ENCODE measurements around the gene GABRR1.

The GABRR1 gene

DNA sequence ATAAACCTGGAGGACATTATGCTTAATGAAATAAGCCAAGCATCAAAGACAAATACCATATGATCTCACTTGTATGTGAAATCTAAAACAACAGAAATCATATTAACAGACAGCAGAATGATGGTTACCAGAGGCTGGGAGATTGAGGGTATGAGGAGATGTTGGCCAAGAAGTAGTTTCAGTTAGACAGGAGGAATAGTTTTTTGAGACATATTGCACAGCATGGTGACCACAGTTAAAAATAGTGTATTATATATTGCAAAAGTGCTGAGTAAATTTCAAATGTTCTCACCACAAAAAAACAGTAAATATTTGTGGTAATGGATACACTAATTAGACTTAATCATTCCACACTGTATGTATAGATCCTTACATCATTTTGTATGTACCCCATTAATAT, 1.8 kb downstream of the GABRR1 start:
- no peak for DNase-seq (ENCODE audit: low spot score)

DNA sequence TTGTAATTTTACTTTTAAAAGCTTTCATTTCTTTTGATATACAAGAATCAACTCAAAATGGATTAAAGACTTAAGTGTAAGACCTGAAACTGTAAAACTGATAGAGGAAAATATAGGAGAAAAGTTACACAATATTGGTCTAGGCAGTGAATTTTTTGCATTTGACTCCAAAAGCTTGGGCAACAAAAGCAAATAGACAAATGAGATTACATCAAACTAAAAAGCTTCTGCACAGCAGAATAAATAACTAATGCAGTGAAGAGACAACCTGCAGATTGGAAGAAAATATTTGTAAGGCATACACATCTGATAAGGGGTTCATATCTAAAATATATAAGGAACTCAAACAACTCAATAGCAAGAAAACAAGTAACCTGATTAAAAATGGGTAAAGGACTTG, 3.0 kb downstream of the GABRR1 start:
- no peak for DNase-seq (ENCODE audit: low spot score)

DNA sequence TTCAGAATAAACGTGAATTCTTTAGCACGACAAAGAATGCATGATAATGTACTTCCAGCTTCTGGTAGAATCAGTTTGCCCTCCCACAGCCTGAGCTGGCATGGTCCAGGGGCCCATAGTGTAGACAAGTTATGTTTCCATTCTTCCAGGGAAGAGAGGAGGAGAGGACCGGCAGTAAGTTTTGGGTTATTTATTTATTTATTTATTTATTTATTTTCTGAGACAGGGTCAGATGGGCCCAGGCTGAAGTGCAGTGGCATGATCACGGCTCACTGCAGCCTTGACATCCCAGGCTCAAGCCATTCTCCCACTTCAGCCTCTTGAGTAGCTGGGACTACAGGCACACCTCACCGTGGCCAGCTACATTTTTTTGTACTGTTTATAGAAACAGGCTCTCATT, 4.7 kb downstream of the GABRR1 start:
- no peak for DNase-seq (ENCODE audit: low spot score)

DNA sequence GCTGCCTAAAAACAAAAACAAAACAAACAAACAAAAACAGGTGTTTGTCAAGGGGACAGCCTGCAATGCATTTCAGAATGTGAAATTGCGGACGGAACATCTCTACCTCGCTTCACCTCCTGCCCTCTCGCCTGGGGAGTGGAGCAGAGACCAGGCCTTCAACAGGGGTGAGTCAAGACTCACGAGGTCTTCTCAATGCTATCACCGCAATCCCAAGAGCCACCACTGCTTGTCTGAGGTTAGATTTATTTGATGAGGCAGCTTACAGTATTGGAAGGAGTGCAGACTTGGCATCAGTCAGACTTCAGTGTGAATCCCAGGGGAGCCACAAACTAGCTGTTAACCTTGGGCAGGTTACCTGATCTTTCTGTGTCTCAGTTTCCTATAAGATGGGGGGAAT, 7.7 kb downstream of the GABRR1 start:
- no peak for DNase-seq (ENCODE audit: low spot score)

DNA sequence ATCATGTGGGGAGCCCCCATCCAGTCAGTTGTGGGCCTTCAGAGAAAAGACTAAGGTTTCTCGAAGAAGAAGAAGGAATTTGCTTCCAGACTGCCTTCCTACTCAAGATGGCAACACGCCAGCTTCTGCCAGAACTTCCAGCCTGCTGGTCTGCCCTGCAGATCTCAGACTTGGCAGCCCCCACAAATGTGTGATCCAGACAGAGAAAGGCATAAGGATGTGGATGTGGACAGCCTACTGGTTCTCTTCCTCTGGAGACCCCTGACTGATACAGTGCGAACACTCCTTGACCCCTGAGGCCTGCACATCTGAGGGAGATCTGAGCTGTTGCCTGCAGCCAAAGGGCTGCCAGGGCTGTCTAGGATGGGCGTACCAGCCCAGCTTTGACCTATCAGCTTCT, 8.6 kb downstream of the GABRR1 start:
- DNase-seq (ENCODE audit: low spot score), result no peak

DNA sequence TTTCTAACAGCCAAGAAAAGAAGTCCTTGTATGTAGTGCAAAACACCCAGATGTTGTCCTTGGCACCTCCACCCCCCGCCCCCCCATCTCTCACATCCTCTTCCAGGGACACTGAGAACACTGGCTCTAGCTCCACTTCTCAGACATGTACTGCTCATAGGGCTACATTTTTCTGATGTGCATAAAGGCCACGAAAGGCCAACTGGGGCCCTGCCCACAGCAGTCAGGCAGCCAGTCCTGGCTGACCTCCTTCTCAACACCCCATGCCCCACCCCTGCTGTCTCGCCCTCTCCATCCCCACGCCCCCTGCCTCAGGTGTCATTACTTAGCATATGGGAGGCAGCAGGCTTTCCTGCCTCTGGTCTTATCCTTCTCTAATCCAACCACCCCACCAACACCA, 11.3 kb downstream of the GABRR1 start:
- no peak for DNase-seq (ENCODE audit: low spot score)

DNA sequence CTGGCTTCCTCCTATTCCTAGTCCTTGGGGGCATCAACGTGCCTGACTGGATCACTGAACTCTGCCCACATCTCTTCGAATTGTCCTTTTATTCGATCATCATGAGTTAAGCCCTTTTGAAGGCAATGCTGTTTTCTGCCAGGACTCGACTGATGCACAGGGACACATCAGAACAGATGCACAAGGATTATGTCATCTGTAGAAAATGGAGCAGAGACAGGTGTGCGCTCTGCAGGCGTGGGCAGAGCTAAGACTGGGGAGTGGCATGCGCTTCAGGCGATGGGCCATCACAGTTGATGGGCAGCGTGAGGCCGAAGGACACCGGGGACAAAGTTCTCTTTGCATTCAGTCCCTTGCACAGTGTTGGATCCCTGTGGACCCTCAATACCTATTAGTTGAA, 13.1 kb downstream of the GABRR1 start:
- DNase-seq (ENCODE audit: low spot score), result no peak

DNA sequence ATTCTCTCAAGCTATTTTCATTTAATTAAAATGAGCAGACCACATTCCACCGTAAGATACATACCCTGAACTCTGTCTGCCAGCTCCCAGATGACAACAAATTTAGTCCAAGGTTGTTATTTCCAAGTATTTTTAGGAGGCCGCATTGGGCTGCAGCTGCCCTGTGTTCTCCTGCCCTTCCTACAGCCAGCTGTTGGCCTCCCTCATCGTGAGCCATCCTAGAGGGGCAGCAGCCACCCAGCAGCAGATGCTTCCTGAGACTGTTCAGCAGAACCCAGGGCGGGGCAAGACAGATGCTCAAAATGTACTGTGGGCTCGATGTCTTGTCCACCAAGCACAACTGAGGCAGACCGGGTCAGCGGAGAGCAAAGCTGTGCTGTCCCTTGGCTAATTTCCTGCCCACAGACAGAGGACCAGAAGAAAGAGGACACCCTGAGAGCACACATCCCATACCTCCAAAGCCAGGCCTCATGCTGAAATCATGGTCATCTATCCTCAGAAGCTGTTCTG, 16.4 kb downstream of the GABRR1 start:
- DNase-seq (ENCODE audit: low spot score), result no peak

DNA sequence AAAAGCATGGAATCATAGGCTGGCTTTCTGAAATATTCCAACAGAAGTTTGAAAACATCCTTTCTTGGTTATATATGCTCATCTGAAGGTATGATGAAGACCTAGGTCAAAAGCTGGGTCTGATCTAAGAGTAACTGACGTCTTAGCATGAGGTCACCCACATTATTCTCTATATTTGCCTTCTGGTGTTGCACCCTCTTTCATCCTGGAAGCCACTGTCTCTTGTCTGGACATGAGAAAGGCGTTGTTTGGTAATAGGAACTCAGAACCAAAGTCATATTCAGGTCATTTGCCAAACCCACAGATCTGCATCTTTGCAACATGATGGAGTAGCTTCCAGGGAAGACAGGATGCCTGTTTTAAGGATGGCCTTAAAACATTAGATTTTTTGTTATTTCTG, 17.6 kb downstream of the GABRR1 start:
- DNase-seq (ENCODE audit: low spot score), result no peak

DNA sequence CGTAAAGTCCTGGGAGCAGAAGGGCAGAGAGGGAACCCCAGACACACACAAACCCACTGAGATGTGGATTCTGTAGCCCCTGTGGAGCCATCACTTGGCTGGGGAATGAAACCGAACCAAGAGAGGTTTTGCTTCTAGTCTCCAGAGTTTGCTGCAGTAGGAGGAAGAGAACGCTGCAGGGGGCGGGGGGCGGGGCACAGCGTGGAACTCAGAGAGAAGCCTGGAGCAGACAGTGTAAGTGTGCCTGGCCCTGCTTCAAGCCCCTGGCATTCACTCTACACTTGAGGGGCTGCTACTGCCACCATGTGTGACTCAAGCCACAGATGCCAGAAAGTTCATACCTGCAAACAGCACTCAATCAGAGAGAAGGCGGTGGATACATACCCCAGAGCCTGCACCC, 18.9 kb downstream of the GABRR1 start:
- DNase-seq (ENCODE audit: low spot score), result no peak

DNA sequence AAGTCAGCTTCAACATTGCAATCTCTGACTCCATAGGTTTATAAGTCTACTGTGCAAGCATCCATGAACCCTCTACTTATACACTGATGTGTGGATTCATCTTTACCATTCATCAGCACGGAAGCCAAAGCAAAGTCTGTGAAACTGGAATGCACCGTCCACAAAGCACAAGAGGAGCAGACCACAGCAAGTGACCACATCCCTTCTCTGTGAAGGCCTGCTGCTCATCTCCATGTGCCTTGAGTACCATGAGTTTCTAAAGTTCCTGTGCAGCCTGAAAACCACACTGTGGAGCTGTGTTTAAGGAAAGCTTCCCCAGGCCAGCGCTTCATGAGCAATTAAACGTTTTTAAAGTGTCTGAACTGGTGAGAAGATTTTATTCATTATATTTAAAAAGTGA, 20.0 kb downstream of the GABRR1 start:
- no peak for DNase-seq (ENCODE audit: low spot score)

DNA sequence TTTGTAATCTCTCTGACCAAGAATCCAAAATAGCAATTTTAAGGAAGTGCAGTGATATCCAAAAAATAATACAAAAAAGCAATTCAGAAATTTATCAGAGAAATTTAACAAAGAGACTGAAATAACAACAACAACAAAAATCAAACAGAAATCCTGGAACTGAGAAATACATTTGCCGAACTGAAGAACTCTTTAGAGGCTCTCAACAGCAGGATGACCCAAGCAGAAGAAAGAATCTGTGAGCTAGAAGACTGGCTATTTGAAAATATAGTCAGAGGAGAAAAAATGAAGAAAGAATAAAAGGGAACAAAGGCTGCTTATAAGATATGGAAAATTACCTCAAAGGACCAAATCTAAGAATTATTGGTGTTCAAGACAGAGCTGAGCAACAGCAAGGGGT, 22.6 kb downstream of the GABRR1 start:
- no peak for DNase-seq (ENCODE audit: low spot score)

DNA sequence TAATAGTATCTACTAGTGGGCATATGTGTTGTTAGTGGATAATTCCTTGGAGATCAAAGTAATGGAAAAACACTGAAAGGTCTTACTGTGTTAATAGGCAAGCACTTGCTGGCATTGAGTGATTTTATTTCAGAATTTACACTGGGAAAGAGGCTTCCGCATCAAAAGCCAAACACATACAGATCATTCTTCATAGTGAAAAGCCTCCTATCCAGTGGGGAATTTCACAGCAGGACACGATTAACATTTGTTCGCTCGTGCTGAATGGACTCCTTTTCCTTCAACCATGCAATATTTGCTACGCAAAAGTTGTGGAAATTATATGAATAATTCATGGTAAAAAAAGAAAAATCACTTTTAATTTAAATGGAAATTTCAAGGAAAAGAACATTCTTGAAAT, 26.4 kb downstream of the GABRR1 start:
- no peak for DNase-seq (ENCODE audit: low spot score)

DNA sequence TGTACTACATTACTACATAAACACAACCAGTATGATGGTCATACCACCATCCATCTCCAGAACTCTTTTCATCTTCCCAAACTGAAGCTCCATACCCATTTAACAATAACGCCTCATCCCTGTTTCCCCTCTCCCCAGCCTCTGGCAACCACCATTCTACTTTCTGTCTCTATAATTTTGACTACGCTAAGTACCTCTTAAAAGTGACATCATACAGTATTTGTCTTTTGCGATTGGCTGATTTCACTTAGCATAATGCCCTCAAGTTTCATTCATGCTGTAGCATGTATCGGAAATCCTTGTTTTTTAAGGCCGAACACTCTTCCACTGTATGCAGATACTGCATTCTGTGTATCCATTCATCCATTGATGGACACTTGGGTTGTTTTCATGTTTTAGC, 29.7 kb downstream of the GABRR1 start:
- DNase-seq (ENCODE audit: low spot score), result no peak

DNA sequence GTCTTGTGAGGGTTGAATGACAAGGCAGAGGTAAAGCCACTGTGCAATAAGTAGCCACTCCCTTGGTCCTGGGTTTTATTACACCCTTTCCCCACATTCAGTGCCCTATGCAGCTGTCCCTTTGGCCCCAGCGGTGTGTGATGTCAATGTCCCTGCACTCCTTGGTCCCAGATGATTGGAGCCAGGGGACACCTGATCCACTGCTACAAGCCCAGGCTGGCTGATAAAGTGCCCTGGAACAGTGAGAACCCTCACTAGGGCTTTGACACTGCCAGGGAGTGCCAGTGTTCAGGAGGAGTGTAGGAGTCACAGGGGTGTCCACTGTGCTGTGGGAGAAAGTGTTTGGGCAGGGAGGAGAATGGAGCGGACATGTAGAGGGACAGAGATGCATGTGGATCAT, 30.4 kb downstream of the GABRR1 start:
- no peak for DNase-seq (ENCODE audit: low spot score)

DNA sequence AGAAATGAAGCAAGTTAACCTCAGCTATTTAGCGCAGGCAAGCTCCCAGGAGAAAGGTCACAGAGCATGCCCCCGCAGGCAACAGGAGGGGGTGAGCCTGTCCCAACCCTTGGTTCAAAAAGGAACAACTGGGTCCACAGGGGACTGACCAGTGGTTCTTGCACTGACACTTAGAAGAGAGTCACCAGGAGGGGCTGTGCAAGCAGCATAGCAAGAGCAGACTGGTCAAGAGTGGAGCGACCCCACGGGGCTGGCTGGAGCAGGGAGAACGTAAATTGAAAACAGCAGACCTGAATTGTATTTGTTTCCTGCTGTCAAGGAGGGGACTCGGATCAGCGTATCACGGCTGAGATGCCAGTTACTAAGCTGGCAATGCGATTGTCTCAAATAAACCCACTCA, 32.8 kb downstream of the GABRR1 start:
- no peak for DNase-seq (ENCODE audit: low spot score)

DNA sequence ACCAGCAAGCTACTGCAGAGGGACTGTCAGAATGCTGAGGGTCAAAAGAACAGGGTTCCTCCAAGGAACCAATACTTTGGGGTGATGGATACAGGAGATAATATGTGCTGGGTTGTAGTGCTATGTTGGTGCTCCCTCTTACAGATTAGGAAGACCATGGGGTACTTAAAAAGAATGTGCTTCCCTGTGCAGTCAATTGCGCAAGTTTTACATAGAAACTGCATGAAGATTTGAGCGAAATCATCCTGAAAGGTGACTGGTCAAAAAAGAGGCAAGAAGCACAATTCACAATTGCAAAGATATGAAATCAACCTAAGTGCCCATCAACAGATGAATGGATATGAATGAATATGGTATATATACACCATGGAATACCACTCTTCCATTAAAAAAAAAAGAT, 33.9 kb downstream of the GABRR1 start:
- DNase-seq (ENCODE audit: low spot score), result no peak

DNA sequence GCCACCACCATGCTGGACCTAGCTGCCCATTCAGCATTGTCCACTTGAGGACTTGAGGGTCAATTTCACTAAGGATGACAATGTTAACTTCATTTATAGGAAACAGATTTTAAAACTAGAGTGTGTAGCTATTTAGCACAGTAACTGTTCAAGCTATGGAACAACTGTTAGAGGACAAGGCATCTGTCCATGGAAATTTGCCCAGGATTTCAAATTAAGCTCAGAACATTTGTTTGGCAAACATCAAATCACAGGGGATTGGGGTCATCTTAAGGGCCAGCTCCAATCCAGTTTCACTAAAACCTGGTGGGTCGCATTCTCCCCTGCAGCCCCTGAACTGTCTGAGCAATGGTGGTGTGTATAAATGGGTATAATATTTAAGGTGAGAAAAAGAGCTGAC, 36.2 kb downstream of the GABRR1 start:
- no peak for DNase-seq (ENCODE audit: low spot score)

DNA sequence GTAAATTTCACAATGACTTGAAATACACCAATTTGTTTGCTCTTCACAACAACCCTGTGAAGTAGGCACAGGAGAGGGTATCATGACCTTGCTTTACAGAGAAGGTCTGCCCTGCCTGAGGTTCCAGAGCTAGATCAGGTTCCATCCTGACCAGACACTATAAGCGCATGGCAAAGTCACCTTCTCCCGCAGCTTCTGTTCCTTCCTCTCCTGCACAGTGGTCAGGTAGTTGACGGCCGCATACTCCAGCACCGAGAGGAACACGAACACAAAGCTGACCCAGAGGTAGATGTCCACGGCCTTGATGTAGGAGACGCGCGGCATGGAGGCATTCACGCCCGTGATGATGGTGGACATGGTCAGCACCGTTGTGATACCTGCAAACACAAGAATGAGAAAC, 37.0 kb downstream of the GABRR1 start:
- no peak for DNase-seq (ENCODE audit: low spot score)

DNA sequence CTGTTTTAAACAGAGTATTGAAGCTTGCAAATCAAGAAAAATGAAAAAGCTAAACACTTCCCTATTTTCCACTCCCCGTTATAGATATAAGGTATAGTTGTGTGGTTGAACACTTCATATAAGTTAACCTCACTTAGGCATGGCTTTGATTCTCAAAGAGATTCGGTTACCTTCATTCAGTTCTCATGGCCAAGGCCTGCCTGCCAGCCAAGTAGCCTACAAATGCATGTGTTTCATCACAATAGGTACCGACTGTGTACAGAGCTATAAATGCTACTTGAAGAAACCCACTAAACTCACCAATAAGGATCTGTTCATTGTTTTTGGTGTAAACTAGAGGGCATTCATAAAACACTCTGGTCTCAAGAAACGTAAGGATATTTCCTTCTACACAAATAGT, 43.5 kb downstream of the GABRR1 start:
- no peak for DNase-seq (ENCODE audit: low spot score)

DNA sequence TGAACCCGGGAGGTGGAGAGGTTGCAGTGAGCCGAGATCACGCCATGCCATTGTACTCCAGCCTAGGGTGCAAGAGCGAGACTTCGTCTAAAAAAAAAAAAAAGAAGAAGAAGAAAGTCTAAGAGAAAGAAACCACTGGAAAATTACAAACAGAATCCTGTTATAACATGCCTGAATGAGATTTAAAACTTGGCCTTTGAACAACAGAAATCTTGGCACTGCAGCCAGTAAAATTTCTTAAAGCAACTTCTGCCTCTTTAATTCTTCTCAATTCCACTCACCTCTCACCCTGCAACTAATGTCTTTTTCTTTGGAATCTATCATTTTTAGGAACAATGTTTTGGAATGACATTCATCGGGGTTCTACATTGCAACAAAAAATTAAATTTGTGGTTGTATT, 45.0 kb downstream of the GABRR1 start:
- no peak for DNase-seq (ENCODE audit: low spot score)

DNA sequence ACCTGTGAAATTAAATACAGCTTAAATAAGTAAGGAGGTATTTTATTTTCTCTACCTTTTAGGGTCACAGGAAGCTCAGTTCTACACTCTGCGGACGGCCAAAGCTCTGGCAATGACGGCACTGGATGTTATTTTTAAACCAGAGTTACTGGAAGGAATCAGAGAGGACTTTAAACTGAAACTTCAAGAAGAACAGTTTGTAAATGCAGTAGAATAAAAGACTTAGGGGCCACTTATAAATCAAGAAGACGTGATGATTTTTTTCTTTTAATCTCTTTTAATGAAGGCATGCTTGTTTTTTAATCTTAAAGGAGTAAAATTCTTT, 55.1 kb downstream of the GABRR1 start:
- DNase-seq (ENCODE audit: low spot score), result no peak

DNA sequence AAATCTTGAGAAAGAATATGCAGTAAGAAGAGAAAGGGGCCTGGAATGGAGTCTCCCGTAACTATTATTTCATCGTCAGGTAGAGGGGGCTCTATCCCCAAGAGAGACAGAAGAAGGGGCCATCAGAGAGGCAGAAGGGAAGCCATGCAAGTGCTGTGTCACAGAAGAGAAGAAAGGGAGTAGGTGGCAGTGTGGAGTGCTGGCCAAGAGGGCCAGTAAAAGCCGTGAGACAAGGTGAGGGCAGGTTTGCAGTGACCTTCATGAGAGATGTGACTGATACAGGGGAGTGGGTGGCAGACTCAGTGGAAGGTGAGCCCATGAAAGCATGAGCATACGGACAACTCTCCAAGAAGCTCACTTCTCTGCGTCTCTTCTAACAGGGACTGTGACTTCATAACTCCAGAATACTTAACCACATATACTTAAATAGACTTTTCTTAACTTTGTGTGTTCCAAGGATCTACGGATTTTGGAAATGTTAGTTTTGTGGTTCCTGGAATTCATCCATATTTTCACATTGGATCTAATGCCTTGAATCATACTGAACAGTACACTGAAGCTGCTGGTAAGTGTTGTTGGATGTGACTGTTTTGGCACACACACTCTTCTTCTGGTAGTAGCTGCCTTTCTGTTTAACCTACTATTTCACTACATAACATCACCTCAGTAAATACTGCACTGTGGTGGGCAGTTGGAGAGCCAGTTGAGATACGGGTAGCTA, 55.7 kb downstream of the GABRR1 start:
- no peak for DNase-seq (ENCODE audit: low spot score)

DNA sequence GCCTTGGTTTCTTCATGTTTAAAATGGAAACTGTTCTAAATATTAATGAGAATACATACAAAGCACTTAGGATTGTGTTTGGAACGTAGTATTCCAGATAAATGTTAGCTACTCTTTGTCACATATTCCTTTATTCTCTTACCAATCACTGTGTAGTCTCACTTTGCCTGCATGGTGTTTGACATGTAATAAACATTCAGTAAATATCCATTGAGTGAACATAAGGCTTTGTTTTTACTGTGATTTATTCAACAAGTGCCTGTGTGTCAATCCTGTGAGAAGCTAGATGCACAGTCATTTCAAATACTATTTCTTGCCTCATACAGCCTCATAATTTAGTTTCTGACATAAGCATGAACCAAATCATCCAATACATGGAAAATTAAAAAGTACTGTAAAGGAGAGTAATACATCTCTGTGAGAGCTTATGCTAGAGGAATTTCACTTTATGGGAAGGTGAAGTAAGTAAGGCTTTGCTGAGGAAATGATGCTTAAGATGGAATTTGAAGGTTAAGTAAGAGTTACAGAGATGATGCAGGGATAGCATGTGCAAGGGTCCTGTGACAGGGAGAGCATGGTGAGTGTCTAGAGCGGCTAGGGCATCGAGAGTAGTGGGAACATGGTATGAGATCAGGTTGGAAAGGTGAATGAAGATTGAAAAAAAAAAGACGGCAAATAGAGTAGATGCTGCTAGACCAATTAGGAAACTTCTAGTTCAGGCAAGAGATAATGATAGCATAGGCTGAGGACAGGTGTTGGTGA, 56.6 kb downstream of the GABRR1 start:
- DNase-seq (ENCODE audit: low spot score), result no peak
